ENCODE measurements around the gene STK24.

Gene STK24

DNA sequence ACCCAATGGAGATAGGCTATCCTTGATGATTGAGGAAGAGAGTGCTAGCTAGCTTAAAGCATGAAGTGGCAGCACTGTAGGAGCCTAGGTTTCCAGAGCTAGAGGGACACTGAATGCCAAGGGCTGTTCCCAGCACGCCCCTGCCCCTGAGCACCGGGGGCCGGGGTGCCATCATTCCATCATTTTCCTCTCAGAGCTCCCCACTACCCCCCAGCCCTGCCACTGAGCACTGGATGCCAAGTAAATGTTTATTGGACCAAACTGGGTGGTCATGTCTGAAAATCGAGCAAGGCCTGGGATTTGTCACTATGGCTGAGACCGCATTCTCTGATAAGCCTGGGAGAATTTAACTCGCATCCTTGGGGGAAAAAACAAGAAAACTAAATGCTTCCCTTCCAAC lies 142.8 kb downstream of the STK24 start:
- H3K4me3 Mint-ChIP-seq, result no peak overlapping the region
- H3K27ac Mint-ChIP-seq, result no peak overlapping the region
- TF ChIP-seq, protein P1, sequence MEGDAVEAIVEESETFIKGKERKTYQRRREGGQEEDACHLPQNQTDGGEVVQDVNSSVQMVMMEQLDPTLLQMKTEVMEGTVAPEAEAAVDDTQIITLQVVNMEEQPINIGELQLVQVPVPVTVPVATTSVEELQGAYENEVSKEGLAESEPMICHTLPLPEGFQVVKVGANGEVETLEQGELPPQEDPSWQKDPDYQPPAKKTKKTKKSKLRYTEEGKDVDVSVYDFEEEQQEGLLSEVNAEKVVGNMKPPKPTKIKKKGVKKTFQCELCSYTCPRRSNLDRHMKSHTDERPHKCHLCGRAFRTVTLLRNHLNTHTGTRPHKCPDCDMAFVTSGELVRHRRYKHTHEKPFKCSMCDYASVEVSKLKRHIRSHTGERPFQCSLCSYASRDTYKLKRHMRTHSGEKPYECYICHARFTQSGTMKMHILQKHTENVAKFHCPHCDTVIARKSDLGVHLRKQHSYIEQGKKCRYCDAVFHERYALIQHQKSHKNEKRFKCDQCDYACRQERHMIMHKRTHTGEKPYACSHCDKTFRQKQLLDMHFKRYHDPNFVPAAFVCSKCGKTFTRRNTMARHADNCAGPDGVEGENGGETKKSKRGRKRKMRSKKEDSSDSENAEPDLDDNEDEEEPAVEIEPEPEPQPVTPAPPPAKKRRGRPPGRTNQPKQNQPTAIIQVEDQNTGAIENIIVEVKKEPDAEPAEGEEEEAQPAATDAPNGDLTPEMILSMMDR (IDR thresholded peaks at IDR 0.05; ENCODE audit: unreplicated experiment in 3 of 3), result no peak
- H3K36me3 Mint-ChIP-seq (ENCODE audit: low read depth), result peaks cover 60% of the 10 kb centered on the region
- H3K27me3 Mint-ChIP-seq (ENCODE audit: low read depth), result no peaks in the 10 kb centered on the region
- H3K4me1 Mint-ChIP-seq, result no peaks in the 10 kb centered on the region
- H3K9me3 Mint-ChIP-seq, result no peaks in the 10 kb centered on the region

DNA sequence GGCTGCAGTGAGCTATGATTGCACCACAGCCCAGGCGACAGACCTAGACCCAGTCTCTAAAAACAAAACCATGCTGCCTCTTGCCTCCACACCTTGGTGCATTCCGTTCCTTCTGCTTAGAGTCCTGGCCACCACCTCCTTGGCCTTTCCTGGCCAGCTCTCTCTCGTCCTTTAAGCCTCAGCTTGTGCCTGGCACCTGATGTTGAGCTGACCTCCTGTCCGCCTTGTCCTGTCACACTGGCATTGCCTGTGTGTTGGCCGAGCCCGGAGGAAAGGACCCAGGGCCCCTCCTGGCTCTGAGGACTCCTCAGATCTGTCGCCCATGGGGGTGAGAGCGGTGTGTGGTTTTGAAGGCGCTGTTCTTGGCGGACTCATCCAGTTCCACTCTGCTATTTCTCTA lies 143.3 kb downstream of the STK24 start:
- Mint-ChIP-seq H3K4me1 (no peaks in the 10 kb centered on the region), H3K36me3 (ENCODE audit: low read depth) (peaks cover 60% of the 10 kb centered on the region), H3K4me3 (no peak overlapping the region), H3K9me3 (no peaks in the 10 kb centered on the region), H3K27me3 (ENCODE audit: low read depth) (no peaks in the 10 kb centered on the region), H3K27ac (no peak overlapping the region)
- TF ChIP-seq, protein P1 (IDR thresholded peaks at IDR 0.05; ENCODE audit: unreplicated experiment in 3 of 3), result no peak

DNA sequence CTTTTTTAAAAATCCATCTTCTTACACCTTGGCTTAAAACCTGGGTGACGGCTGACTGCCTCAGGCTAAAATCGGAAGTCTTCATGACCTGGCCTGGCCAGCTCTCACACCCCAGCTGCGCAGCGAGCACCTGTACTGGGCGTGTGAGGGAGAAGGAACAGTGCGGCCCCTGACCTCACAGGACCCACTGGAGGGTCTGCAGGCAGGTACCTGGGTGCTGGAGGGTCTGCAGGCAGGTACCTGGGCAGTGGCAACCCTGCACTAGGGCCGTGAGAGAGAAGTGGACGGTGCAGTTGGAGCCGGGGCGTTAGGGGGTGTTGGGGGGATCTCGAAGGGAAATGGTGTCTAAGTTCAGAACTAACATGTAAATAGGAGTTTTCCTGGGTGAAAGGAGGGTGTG lies 144.3 kb downstream of the STK24 start:
- Mint-ChIP-seq H3K9me3 (no peaks in the 10 kb centered on the region), H3K4me1 (no peaks in the 10 kb centered on the region), H3K27me3 (ENCODE audit: low read depth) (no peaks in the 10 kb centered on the region), H3K4me3 (no peak overlapping the region), H3K36me3 (ENCODE audit: low read depth) (peaks cover 63% of the 10 kb centered on the region), H3K27ac (no peak overlapping the region)
- TF ChIP-seq, protein P1 (IDR thresholded peaks at IDR 0.05; ENCODE audit: unreplicated experiment in 3 of 3), result no peak

DNA sequence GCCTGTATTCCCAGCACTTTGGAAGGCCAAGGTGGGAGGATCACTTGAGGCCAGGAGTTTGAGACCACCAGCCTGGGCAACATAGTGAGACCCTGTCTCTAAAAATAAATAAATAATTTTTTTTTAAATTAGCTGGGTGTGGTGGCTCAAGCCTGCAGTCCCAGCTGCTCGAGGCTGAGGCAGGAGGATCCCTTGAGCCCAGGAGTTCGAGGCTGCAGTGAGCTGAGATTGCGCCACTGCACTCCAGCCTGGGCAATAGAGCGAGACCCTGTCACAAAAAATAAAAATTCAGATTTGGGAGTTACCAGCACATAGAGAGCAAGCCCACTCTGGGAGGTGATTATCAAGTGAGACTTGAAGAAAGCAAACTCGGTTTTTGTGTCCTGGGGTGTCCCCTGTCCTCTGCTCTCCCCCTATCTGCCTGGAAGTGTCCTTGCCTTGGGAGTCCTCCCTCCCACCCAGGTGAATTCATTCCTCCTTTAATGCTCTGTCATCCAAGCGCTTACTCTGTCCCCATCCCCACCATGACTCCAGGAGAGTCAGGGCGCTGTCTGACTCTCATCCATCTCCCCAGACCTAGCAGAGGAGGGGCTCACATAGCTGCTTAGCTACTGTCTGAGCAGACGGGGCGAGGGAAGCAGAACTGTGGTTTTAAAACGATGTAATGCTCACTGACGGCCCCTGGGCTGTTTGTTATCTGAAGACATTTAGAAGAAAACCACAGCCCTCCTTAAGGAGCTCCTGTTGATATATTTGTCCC lies 146.8 kb downstream of the STK24 start:
- H3K4me3 Mint-ChIP-seq, result no peak overlapping the region
- H3K27me3 Mint-ChIP-seq (ENCODE audit: low read depth), result no peaks in the 10 kb centered on the region
- TF ChIP-seq, protein P1 (IDR thresholded peaks at IDR 0.05; ENCODE audit: unreplicated experiment in 3 of 3), result no peak
- H3K9me3 Mint-ChIP-seq, result no peaks in the 10 kb centered on the region
- H3K27ac Mint-ChIP-seq, result no peak overlapping the region
- no peaks in the 10 kb centered on the region for H3K4me1 Mint-ChIP-seq
- peaks cover 61% of the 10 kb centered on the region for H3K36me3 Mint-ChIP-seq (ENCODE audit: low read depth)

DNA sequence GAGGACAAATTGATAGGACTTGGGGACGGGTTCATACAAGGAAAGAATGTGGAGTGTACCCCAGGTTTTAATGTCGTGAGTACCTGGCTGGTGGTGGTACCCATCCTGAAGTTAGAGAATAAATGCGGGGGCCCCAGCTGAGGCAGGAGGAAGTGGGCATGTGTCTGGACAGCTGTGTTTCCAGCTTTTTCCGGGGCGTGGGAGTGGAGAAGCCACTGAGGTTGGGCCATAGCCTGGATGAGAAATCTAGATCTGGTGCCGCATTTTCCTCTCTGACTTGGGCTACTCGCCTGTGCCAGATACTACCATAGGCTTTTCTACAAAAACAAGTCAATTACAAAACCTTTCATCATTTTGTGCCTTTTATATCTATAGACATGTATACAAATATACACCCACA lies 147.4 kb downstream of the STK24 start:
- Mint-ChIP-seq H3K9me3 (no peaks in the 10 kb centered on the region), H3K4me1 (no peaks in the 10 kb centered on the region), H3K4me3 (no peak overlapping the region), H3K36me3 (ENCODE audit: low read depth) (peaks cover 65% of the 10 kb centered on the region), H3K27ac (peak overlapping the region in 1 of 3 experiments; percentile 15), H3K27me3 (ENCODE audit: low read depth) (no peaks in the 10 kb centered on the region)
- TF ChIP-seq, protein P1 (IDR thresholded peaks at IDR 0.05; ENCODE audit: unreplicated experiment in 3 of 3), result no peak

DNA sequence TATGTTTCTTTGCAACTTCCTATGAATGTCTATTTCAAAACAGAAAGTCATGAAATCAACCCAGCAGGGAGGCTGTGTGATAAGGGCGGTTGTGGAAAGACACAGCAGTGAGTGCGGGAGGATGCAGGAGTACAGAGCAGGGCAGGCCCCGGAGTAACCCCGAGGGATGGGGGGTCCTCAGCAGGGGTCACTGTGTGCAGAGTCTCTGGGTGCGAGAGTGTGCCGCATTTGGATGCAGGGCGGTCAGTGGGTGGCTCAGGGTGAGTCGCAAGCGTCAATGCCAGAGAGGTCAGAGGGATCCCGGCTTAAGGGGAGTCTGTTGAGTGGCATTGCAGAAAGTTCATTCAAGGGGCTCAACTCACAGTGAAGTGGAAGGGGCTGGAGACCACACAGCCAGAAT lies 147.8 kb downstream of the STK24 start:
- Mint-ChIP-seq H3K27me3 (ENCODE audit: low read depth) (no peaks in the 10 kb centered on the region), H3K4me3 (no peak overlapping the region), H3K27ac (peak overlapping the region in 1 of 3 experiments; percentile 15), H3K9me3 (no peaks in the 10 kb centered on the region), H3K4me1 (no peaks in the 10 kb centered on the region), H3K36me3 (ENCODE audit: low read depth) (peaks cover 70% of the 10 kb centered on the region)
- TF ChIP-seq, protein P1 (IDR thresholded peaks at IDR 0.05; ENCODE audit: unreplicated experiment in 3 of 3), result no peak
